ENCODE results near the gene FKBP1B.
"Not testable (repeated sequence)": the region's sequence is repeated elsewhere in the genome, so short reads cannot be mapped to it uniquely, and the experiment has no call there.

FKBP1B gene

GRCh38 chr2:24085200-24085489 lies 35.6 kb downstream of the FKBP1B start:
- ChIA-PET POLR2A (interaction anchor here (1.5 kb wide), 1 partner anchor 9 kb away, joined by 8 read pairs; the partner anchor contains the start of gene SF3B6), CTCF (interaction anchor here (0.8 to 3.0 kb wide), 15 partner anchors 9 to 157 kb away, joined by 3 to 25 read pairs (median 4); partner anchors contain the start of genes ATAD2B, SF3B6 and WDCP)
- no peak for DNase-seq
- H3K9me3 ChIP-seq (ENCODE audit: control extremely low read depth in 1 of 5, control insufficient read depth in 4 of 5, insufficient read depth in 2 of 5, low read depth in 1 of 5, low read length in 4 of 5) = no peaks in the 10 kb centered on the region
- H3K4me1 ChIP-seq (ENCODE audit: control extremely low read depth in 1 of 4, control insufficient read depth in 4 of 4, insufficient read depth in 4 of 4, low read length in 3 of 4) = peaks cover 12 to 28% (median 20%) of the 10 kb centered on the region in 4 experiments
- peak overlapping the region; percentile 77 to 91 (median 84) for H3K4me3 ChIP-seq (ENCODE audit: control insufficient read depth in 1 of 7, extremely low read depth in 1 of 7, insufficient read depth in 4 of 7, low read depth in 2 of 7, low read length in 6 of 7)
- H3K27me3 ChIP-seq (replicated peaks in 2 of 5; ENCODE audit: control insufficient read depth in 4 of 5, insufficient read depth in 5 of 5, low read length in 4 of 5) = no peaks in the 10 kb centered on the region
- 24% methylated on average over 10 of the region's 11 CpGs for WGBS (ENCODE audit: insufficient coverage)
- H3K27ac ChIP-seq (ENCODE audit: insufficient read depth in 1 of 2, low read depth in 1 of 2, low read length in 2 of 2, poor library complexity in 1 of 2, severe bottlenecking in 2 of 2) = peak overlapping the region; percentile 46 to 82
- H3K36me3 ChIP-seq (ENCODE audit: control insufficient read depth in 4 of 4, insufficient read depth in 4 of 4, low read length in 3 of 4) = peaks cover 0 to 44% (median 17%) of the 10 kb centered on the region in 4 experiments

- no CpG with 5 or more reads among the region's 1 CpG for WGBS (ENCODE audit: insufficient coverage)
- Histone ChIP-seq H3K27me3 (replicated peaks in 2 of 5; ENCODE audit: control insufficient read depth in 4 of 5, insufficient read depth in 5 of 5, low read length in 4 of 5) (no peaks in the 10 kb centered on the region), H3K4me1 (ENCODE audit: control extremely low read depth in 1 of 4, control insufficient read depth in 4 of 4, insufficient read depth in 4 of 4, low read length in 3 of 4) (peaks cover 9 to 28% (median 20%) of the 10 kb centered on the region in 4 experiments), H3K27ac (ENCODE audit: insufficient read depth in 1 of 2, low read depth in 1 of 2, low read length in 2 of 2, poor library complexity in 1 of 2, severe bottlenecking in 2 of 2) (no peak overlapping the region), H3K36me3 (ENCODE audit: control insufficient read depth in 4 of 4, insufficient read depth in 4 of 4, low read length in 3 of 4) (peaks cover 0 to 40% (median 8%) of the 10 kb centered on the region in 4 experiments), H3K4me3 (ENCODE audit: control insufficient read depth in 1 of 7, extremely low read depth in 1 of 7, insufficient read depth in 4 of 7, low read depth in 2 of 7, low read length in 6 of 7) (no peak overlapping the region), H3K9me3 (ENCODE audit: control extremely low read depth in 1 of 5, control insufficient read depth in 4 of 5, insufficient read depth in 2 of 5, low read depth in 1 of 5, low read length in 4 of 5) (no peaks in the 10 kb centered on the region)
- POLR2A ChIA-PET = no interaction called here
- DNase-seq = no peak
- CTCF ChIA-PET = no interaction called here
These were observed 36.7 kb downstream of the FKBP1B start for GRCh38 chr2:24086241-24086640.

- WGBS (ENCODE audit: insufficient coverage) = 83% methylated on average over 1 of the region's 3 CpGs
These were observed 37.5 kb downstream of the FKBP1B start for GRCh38 chr2:24087032-24087431.

GRCh38 chr2:24088821-24089359 lies 39.3 kb downstream of the FKBP1B start:
- H3K27ac ChIP-seq (ENCODE audit: insufficient read depth in 1 of 2, low read depth in 1 of 2, low read length in 2 of 2, poor library complexity in 1 of 2, severe bottlenecking in 2 of 2) = no peak overlapping the region
- H3K9me3 ChIP-seq (ENCODE audit: control extremely low read depth in 1 of 5, control insufficient read depth in 4 of 5, insufficient read depth in 2 of 5, low read depth in 1 of 5, low read length in 4 of 5) = no peaks in the 10 kb centered on the region
- WGBS (ENCODE audit: insufficient coverage) = no CpG with 5 or more reads among the region's 2 CpGs
- H3K36me3 ChIP-seq (ENCODE audit: control insufficient read depth in 4 of 4, insufficient read depth in 4 of 4, low read length in 3 of 4) = peaks cover 3 to 30% (median 5%) of the 10 kb centered on the region in 4 experiments
- no peak overlapping the region for H3K4me3 ChIP-seq (ENCODE audit: control insufficient read depth in 1 of 7, extremely low read depth in 1 of 7, insufficient read depth in 4 of 7, low read depth in 2 of 7, low read length in 6 of 7)
- ChIA-PET CTCF (interaction anchor here (0.6 to 1.4 kb wide), 2 partner anchors 33 to 265 kb away, joined by 3 to 5 read pairs; no protein-coding TSS in a partner anchor), POLR2A (no interaction called here)
- DNase-seq = no peak
- peaks cover 4 to 13% (median 8%) of the 10 kb centered on the region in 4 experiments for H3K4me1 ChIP-seq (ENCODE audit: control extremely low read depth in 1 of 4, control insufficient read depth in 4 of 4, insufficient read depth in 4 of 4, low read length in 3 of 4)
- H3K27me3 ChIP-seq (replicated peaks in 2 of 5; ENCODE audit: control insufficient read depth in 4 of 5, insufficient read depth in 5 of 5, low read length in 4 of 5) = no peaks in the 10 kb centered on the region

More at GRCh38 chr2:24087032-24087431, 37.5 kb downstream of the FKBP1B start:
- peaks cover 9 to 28% (median 20%) of the 10 kb centered on the region in 4 experiments for H3K4me1 ChIP-seq (ENCODE audit: control extremely low read depth in 1 of 4, control insufficient read depth in 4 of 4, insufficient read depth in 4 of 4, low read length in 3 of 4)
- no peak overlapping the region for H3K27ac ChIP-seq (ENCODE audit: insufficient read depth in 1 of 2, low read depth in 1 of 2, low read length in 2 of 2, poor library complexity in 1 of 2, severe bottlenecking in 2 of 2)
- H3K4me3 ChIP-seq (ENCODE audit: control insufficient read depth in 1 of 7, extremely low read depth in 1 of 7, insufficient read depth in 4 of 7, low read depth in 2 of 7, low read length in 6 of 7) = no peak overlapping the region
- ChIA-PET CTCF (no interaction called here), POLR2A (no interaction called here)
- DNase-seq = no peak
- no peaks in the 10 kb centered on the region for H3K9me3 ChIP-seq (ENCODE audit: control extremely low read depth in 1 of 5, control insufficient read depth in 4 of 5, insufficient read depth in 2 of 5, low read depth in 1 of 5, low read length in 4 of 5)
- H3K36me3 ChIP-seq (ENCODE audit: control insufficient read depth in 4 of 4, insufficient read depth in 4 of 4, low read length in 3 of 4) = peaks cover 0 to 33% (median 6%) of the 10 kb centered on the region in 4 experiments
- no peaks in the 10 kb centered on the region for H3K27me3 ChIP-seq (replicated peaks in 2 of 5; ENCODE audit: control insufficient read depth in 4 of 5, insufficient read depth in 5 of 5, low read length in 4 of 5)

- no CpG with 5 or more reads among the region's 5 CpGs for WGBS (ENCODE audit: insufficient coverage)
- CTCF ChIA-PET = interaction anchor here (1.5 kb wide), 1 partner anchor 71 kb away, joined by 3 read pairs; no protein-coding TSS in a partner anchor
- not testable (repeated sequence) for H3K27ac ChIP-seq (ENCODE audit: insufficient read depth in 1 of 2, low read depth in 1 of 2, low read length in 2 of 2, poor library complexity in 1 of 2, severe bottlenecking in 2 of 2); H3K9me3 ChIP-seq (ENCODE audit: control extremely low read depth in 1 of 5, control insufficient read depth in 4 of 5, insufficient read depth in 2 of 5, low read depth in 1 of 5, low read length in 4 of 5); H3K4me1 ChIP-seq (ENCODE audit: control extremely low read depth in 1 of 4, control insufficient read depth in 4 of 4, insufficient read depth in 4 of 4, low read length in 3 of 4); H3K4me3 ChIP-seq (ENCODE audit: control insufficient read depth in 1 of 7, extremely low read depth in 1 of 7, insufficient read depth in 4 of 7, low read depth in 2 of 7, low read length in 6 of 7); DNase-seq; H3K27me3 ChIP-seq (replicated peaks in 2 of 5; ENCODE audit: control insufficient read depth in 4 of 5, insufficient read depth in 5 of 5, low read length in 4 of 5)
- peaks cover 3 to 48% (median 16%) of the 10 kb centered on the region in 4 experiments for H3K36me3 ChIP-seq (ENCODE audit: control insufficient read depth in 4 of 4, insufficient read depth in 4 of 4, low read length in 3 of 4)
- POLR2A ChIA-PET = interaction anchor here (1.5 kb wide), 1 partner anchor 9 kb away, joined by 3 read pairs; the partner anchor contains the start of gene TP53I3
These were observed 43.7 kb downstream of the FKBP1B start for GRCh38 chr2:24093270-24093669.

GRCh38 chr2:24095171-24095677 lies 45.7 kb downstream of the FKBP1B start:
- H3K9me3 ChIP-seq (ENCODE audit: control extremely low read depth in 1 of 5, control insufficient read depth in 4 of 5, insufficient read depth in 2 of 5, low read depth in 1 of 5, low read length in 4 of 5); H3K4me1 ChIP-seq (ENCODE audit: control extremely low read depth in 1 of 4, control insufficient read depth in 4 of 4, insufficient read depth in 4 of 4, low read length in 3 of 4); H3K27me3 ChIP-seq (replicated peaks in 2 of 5; ENCODE audit: control insufficient read depth in 4 of 5, insufficient read depth in 5 of 5, low read length in 4 of 5); H3K4me3 ChIP-seq (ENCODE audit: control insufficient read depth in 1 of 7, extremely low read depth in 1 of 7, insufficient read depth in 4 of 7, low read depth in 2 of 7, low read length in 6 of 7); H3K27ac ChIP-seq (ENCODE audit: insufficient read depth in 1 of 2, low read depth in 1 of 2, low read length in 2 of 2, poor library complexity in 1 of 2, severe bottlenecking in 2 of 2); DNase-seq; POLR2A ChIA-PET: not testable (repeated sequence)
- WGBS (ENCODE audit: insufficient coverage) = 98% methylated on average over 16 of the region's 17 CpGs
- CTCF ChIA-PET = interaction anchor here (0.8 to 1.9 kb wide), 2 partner anchors 17 to 19 kb away, joined by 3 to 4 read pairs; partner anchors contain the start of gene SF3B6
- peaks cover 3 to 38% (median 16%) of the 10 kb centered on the region in 4 experiments for H3K36me3 ChIP-seq (ENCODE audit: control insufficient read depth in 4 of 4, insufficient read depth in 4 of 4, low read length in 3 of 4)

GRCh38 chr2:24100732-24101131 lies 51.2 kb downstream of the FKBP1B start:
- WGBS (ENCODE audit: insufficient coverage) = no CpG with 5 or more reads among the region's 2 CpGs
- POLR2A ChIA-PET; H3K27me3 ChIP-seq (replicated peaks in 2 of 5; ENCODE audit: control insufficient read depth in 4 of 5, insufficient read depth in 5 of 5, low read length in 4 of 5); DNase-seq; CTCF ChIA-PET; H3K4me1 ChIP-seq (ENCODE audit: control extremely low read depth in 1 of 4, control insufficient read depth in 4 of 4, insufficient read depth in 4 of 4, low read length in 3 of 4); H3K27ac ChIP-seq (ENCODE audit: insufficient read depth in 1 of 2, low read depth in 1 of 2, low read length in 2 of 2, poor library complexity in 1 of 2, severe bottlenecking in 2 of 2); H3K4me3 ChIP-seq (ENCODE audit: control insufficient read depth in 1 of 7, extremely low read depth in 1 of 7, insufficient read depth in 4 of 7, low read depth in 2 of 7, low read length in 6 of 7): not testable (repeated sequence)
- peaks cover 8 to 28% (median 16%) of the 10 kb centered on the region in 4 experiments for H3K36me3 ChIP-seq (ENCODE audit: control insufficient read depth in 4 of 4, insufficient read depth in 4 of 4, low read length in 3 of 4)
- peaks cover 2 to 17% (median 4%) of the 10 kb centered on the region in 5 experiments for H3K9me3 ChIP-seq (ENCODE audit: control extremely low read depth in 1 of 5, control insufficient read depth in 4 of 5, insufficient read depth in 2 of 5, low read depth in 1 of 5, low read length in 4 of 5)

Measured in common myeloid progenitor, CD34-positive (primary cell).